ENCODE results near the gene RTL1.

GRCh38 chr14:100867631-100868315, 35.7 kb downstream of the RTL1 start:
- TF ChIP-seq, protein P1, sequence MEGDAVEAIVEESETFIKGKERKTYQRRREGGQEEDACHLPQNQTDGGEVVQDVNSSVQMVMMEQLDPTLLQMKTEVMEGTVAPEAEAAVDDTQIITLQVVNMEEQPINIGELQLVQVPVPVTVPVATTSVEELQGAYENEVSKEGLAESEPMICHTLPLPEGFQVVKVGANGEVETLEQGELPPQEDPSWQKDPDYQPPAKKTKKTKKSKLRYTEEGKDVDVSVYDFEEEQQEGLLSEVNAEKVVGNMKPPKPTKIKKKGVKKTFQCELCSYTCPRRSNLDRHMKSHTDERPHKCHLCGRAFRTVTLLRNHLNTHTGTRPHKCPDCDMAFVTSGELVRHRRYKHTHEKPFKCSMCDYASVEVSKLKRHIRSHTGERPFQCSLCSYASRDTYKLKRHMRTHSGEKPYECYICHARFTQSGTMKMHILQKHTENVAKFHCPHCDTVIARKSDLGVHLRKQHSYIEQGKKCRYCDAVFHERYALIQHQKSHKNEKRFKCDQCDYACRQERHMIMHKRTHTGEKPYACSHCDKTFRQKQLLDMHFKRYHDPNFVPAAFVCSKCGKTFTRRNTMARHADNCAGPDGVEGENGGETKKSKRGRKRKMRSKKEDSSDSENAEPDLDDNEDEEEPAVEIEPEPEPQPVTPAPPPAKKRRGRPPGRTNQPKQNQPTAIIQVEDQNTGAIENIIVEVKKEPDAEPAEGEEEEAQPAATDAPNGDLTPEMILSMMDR (IDR thresholded peaks at IDR 0.05), result no peak
- no peak for TF ChIP-seq POLR2A (IDR thresholded peaks at IDR 0.05)

Data from heart left ventricle (tissue), 13 donors.